ENCODE results near the gene DEK.

DEK gene

GRCh38 chr6:18264923-18265377 is 620 bp upstream of the DEK start:
- DNase-seq, result no peak

DNA sequence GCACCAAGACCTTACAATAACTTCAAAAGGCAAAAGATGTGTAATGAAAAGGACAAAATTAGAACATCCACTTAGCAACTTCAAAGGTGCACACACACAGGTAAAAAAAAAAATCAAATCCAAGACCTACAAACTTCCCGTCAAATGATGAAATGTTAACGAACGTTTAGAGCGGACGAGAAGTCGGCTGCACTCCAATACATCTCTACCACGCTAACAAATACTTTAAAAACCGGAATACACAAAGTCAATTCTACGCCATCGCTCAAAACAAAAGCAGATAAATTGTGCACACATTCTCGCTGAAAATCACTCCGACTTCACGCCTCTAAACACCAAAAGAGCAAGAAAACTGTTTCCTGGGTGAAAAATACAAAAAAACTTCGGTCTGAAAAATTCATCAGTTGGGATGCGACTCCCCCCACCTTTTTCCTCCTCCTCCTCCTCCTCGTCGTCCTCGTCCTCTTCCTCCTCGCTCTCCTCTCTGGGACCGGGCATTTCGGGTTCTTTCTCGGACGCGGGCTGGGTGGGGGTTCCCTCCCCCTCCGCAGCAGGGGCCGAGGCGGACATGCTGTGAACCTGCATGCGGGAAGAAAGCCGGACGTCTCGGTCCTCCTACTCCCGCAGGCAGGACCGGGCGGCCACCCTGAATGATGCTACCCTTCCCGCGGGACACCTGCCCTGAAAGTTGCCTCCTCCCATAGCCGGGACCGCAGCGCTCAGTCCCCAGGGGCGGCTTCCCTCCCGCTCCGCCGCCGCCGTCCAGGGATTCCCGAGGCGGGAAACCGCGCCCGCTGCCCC is 712 bp downstream of the DEK start:
- no peak for DNase-seq

DNA sequence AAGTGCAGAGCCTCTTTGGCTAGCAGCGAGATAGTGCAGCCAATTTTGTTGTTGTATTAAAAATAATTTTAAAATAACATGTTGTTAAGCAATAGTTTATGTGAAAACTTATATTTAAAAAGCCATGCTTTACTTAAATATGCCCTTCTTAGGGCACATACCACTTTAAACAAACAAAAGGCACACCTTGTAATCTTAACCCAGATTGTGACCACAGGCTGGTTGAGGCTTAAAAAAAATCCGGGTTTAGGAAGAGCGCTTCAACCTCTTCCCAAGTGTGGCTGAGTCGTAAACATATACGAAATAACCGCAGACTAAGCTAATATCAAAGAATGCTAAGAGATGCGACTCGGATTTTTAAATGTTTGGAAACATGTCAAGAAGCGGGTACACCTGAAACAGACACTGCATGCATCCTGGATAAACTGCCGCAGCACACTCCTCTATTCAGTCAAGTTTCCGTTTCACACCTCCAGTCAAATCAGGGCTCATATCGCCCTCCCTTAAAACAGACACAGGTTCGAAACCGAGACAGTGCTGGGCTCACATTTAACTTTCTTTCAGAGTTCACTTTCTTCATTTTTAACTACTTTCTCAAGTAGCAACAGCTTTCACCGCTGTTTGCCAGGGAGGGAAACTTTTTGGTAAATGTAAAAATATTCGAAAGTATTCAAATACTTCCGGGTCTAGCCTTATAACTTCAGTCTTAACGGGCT is 1.5 kb downstream of the DEK start:
- peak; percentile 34 for DNase-seq

GRCh38 chr6:18261877-18262276 is 2.5 kb downstream of the DEK start:
- DNase-seq, result no peak

DNA sequence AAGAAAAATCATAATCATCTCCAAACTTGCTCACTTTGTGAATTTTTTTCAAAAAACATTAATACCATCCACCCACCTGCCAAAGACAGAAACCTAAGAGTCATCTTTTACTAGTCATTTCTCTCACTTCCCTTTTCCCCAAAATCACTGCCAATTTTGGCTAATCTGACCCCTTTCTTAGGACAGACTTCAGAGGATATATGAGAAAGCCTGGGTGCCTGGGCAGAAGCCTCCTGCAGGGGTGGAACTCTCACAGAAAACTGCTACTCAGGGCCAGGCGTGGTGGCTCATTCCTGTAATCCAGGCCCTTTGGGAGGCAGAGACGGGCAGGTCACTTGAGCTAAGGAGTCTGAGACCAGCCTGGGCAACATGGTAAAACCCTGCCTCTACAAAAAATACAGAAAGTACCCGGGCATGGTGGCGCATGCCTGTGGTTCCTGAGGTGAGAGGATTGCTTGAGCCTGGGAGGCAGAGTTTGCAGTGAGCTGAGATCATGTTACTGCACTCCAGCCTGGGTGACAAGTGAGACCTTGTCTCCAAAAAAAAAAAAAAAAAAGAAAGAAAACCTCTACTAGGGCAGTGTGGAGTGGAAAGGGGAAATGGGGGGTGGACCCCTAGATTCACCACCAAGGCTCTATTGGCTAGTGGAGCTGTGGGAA is 3.8 kb downstream of the DEK start:
- DNase-seq, result no peak

GRCh38 chr6:18259675-18260447 is 4.5 kb downstream of the DEK start:
- no peak for DNase-seq

DNA sequence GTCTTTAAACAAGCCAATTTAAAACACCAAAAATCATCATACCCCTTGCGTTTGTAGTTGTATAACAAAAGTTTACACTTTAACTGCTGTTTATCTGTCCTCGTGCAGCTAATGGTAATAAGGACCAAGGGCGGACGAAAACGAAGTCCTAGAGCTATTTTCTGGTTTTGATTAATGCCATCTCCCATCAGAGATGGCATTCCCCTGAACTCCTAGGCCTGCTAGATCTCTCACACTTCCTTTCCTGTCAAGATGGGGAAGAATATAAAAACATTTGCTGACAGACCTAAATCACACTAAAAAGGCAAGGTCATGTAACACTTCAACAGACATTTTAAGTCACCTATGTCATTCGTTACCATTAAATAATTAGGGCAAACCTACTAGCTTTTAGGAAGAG is 9.5 kb downstream of the DEK start:
- DNase-seq, result no peak

GRCh38 chr6:18253635-18254034 is 10.7 kb downstream of the DEK start:
- no peak for DNase-seq

- no peak for DNase-seq
These were observed 15.1 kb downstream of the DEK start for GRCh38 chr6:18249271-18249670.

- DNase-seq, result no peak
These were observed 15.6 kb downstream of the DEK start for GRCh38 chr6:18248698-18249097.

DNA sequence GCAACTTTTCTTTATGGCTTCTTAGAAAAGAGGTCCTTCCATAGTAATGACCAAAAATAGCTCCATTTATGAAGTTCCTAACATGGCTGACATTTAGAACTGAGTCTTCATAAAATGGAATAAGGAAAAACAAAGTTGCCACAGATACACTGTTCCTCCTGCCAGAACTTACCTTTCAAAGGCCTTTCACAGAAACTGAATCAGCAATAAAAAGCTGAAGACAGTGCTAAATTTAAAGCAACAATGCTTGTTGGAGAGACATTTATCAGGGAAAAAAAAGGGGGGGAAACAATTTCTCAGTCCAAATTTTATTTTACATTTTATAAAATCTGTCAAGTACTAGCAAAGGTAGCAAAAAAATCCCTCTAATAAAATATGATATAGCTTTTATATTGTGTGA is 17.3 kb downstream of the DEK start:
- no peak for DNase-seq

- no peak for DNase-seq
These were observed 18.1 kb downstream of the DEK start for GRCh38 chr6:18246205-18246604.

DNA sequence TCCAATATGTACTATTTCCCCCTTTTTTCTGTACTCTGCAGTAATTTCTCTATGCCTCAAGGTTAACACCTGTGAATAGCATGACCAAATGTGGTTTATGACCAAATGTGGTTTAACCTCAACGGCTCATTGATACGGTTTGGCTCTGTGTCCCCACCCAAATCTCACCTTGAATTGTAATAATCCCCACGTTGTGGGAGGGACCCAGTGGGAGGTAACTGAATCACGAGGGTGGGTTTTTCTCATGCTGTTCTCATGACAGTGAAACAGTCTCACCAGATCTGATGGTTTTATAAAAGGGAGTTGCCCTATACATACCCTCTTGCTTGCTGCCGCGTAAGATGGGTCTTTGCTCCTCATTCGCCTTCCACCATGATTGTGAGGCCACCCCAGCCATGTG is 18.7 kb downstream of the DEK start:
- DNase-seq, result no peak

GRCh38 chr6:18245079-18245478 is 19.3 kb downstream of the DEK start:
- no peak for DNase-seq

GRCh38 chr6:18244251-18244650 is 20.1 kb downstream of the DEK start:
- DNase-seq, result no peak

- DNase-seq, result no peak
These were observed 20.9 kb downstream of the DEK start for GRCh38 chr6:18243302-18243893.

- DNase-seq, result no peak
These were observed 22.1 kb downstream of the DEK start for GRCh38 chr6:18242062-18242851.

DNA sequence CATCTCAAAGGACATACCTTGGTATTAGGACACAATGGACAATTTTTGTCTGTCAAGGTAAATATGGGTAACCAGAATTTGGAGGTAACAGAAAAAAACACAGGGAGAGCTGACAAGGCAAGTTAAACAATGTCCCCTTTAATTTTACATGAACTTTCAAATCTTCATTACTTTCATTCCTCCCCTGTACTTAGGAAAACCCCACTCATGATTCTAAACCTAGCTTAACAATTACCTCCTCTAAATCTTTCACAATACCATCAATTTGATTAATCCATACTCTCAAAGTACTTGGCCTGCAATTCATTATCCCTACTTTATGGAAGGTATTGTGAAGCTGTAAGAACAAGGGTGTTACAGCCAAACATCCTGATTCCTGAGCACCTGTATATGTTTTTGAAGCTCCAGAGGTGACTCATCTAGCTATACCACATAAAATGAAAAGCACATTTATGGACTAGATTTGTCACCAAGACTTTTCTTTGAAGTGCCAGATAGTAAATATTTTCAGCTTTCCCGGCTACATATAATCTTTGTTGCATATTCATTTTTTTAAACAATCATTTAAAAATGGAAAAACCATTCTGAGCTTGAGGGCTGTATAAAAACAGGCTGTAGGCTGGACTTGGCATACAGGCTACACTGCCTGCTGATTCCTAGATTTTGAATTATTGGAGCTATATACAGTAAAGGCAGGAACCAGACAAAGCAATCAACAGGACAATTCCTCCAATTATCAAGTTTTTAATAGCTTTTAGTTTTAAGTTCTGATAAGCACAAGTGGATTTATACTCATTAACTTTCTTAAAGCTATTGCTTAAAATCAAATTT is 22.9 kb downstream of the DEK start:
- DNase-seq, result no peak

DNA sequence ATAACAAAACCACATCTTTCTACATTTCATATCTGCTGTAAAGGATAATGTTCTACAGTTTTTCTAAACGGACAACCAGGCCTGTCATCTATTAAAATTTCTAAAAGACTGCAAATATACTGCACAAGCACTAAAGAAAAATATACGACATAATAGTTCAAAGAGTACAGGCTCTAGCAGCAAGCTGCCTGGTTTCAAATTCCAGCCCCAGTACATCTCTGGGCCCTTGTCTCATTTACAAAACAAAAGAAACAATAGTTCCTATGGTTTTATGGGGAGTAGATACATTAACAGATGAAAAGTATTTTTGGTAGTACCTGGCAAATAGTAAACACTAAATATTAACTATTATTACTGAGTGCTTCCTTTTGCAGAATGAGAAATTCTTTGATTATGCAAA is 24.1 kb downstream of the DEK start:
- DNase-seq, result no peak

- DNase-seq, result no peak
These were observed 27.2 kb downstream of the DEK start for GRCh38 chr6:18237167-18237566.

DNA sequence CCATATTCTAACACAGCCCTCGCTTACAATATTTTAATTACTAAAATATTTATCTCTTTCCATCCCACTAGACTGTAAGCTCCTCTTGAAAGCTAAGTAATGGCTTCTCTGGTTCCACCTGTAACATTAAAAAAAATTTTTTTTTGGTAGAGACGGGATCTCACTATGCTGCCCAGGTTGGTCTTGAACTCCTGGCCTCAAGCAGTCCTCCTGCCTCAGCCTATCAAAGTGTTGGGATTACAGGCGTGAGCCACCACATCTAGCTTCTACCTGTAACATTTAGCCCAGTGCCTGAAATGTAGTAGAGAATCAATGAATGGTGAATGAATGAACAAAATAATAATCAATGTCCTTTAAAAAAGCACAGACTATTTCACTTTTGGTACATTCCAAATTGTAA is 28.8 kb downstream of the DEK start:
- DNase-seq, result no peak
